ENCODE data around the gene PPFIA1.
"Not testable (repeated sequence)": the region's sequence is repeated elsewhere in the genome, so short reads cannot be mapped to it uniquely, and the experiment has no call there.

DNA sequence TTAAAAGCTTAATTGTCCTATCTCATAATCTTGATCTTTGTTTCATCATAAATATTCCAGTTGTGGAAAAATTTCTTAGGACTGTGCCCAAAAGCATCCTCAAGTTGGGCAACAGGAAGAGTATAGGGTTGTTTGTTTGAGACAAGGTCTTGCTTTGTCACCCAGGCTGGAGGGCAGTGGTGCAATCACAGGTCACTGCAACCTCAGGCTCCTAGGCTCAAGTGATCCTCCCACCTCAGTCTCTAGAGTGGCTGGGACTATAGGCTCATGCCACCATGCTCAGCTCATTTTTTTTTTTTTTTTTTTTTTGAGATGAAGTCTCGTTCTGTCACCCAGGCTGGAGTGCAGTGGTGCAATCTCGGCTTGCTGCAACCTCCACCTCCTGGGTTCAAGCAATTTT is 11.4 kb upstream of the PPFIA1 start:
- TF ChIP-seq, protein P1, sequence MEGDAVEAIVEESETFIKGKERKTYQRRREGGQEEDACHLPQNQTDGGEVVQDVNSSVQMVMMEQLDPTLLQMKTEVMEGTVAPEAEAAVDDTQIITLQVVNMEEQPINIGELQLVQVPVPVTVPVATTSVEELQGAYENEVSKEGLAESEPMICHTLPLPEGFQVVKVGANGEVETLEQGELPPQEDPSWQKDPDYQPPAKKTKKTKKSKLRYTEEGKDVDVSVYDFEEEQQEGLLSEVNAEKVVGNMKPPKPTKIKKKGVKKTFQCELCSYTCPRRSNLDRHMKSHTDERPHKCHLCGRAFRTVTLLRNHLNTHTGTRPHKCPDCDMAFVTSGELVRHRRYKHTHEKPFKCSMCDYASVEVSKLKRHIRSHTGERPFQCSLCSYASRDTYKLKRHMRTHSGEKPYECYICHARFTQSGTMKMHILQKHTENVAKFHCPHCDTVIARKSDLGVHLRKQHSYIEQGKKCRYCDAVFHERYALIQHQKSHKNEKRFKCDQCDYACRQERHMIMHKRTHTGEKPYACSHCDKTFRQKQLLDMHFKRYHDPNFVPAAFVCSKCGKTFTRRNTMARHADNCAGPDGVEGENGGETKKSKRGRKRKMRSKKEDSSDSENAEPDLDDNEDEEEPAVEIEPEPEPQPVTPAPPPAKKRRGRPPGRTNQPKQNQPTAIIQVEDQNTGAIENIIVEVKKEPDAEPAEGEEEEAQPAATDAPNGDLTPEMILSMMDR (IDR thresholded peaks at IDR 0.05; ENCODE audit: low read depth, low read length): not testable (repeated sequence)
- not testable (repeated sequence) for TF ChIP-seq EZH2phosphoT487 (IDR thresholded peaks at IDR 0.05; ENCODE audit: low read depth)
